ENCODE results near the gene TAF11L13. TPM values are rescaled to one million over a fixed set of nuclear protein-coding genes. Genes with fewer than 3 reads are reported as not detected.

Gene TAF11L13
- not detected in 2 replicates for total RNA-seq

DNA sequence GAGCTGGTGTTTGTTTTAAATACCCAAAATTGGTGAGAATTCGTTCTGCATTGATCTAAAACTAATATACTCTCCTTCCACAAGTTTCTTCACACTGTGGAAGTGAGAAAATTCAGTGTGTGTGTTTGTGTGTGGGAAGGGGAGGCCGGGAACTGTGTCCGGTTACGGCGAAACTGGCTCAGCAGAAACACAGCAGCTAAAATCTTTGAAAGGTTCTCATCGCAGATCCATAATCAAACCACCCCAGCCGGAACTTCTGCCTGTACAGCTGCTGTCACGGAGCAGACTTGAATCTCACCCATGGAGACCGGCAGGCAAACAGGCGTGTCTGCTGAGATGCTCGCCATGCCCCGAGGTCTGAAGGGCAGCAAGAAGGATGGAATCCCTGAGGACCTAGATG is at the start of gene TAF11L13:
TSS of gene TAF11L13 (plus strand) at position 301 of the 400 bp plus-strand sequence.

DNA sequence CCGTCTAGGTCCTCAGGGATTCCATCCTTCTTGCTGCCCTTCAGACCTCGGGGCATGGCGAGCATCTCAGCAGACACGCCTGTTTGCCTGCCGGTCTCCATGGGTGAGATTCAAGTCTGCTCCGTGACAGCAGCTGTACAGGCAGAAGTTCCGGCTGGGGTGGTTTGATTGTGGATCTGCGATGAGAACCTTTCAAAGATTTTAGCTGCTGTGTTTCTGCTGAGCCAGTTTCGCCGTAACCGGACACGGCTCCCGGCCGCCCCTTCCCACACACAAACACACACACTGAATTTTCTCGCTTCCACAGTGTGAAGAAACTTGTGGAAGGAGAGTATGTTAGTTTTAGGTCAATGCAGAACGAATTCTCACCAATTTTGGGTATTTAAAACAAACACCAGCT is 46.2 kb upstream of the TAF11L13 start, which contains the start of gene TAF11L7:
TSS of gene TAF11L7 (minus strand) at position 101 of the 400 bp plus-strand sequence.

DNA sequence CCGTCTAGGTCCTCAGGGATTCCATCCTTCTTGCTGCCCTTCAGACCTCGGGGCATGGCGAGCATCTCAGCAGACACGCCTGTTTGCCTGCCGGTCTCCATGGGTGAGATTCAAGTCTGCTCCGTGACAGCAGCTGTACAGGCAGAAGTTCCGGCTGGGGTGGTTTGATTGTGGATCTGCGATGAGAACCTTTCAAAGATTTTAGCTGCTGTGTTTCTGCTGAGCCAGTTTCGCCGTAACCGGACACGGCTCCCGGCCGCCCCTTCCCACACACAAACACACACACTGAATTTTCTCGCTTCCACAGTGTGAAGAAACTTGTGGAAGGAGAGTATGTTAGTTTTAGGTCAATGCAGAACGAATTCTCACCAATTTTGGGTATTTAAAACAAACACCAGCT is 41.0 kb upstream of the TAF11L13 start, which contains the start of gene TAF11L8:
TSS of gene TAF11L8 (minus strand) at position 101 of the 400 bp plus-strand sequence.

DNA sequence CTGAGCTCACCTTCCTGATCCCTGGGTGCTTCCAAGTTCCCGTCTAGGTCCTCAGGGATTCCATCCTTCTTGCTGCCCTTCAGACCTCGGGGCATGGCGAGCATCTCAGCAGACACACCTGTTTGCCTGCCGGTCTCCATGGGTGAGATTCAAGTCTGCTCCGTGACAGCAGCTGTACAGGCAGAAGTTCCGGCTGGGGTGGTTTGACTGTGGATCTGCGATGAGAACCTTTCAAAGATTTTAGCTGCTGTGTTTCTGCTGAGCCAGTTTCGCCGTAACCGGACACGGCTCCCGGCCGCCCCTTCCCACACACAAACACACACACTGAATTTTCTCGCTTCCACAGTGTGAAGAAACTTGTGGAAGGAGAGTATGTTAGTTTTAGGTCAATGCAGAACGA is 37.6 kb upstream of the TAF11L13 start, which contains the start of gene TAF11L9:
TSS of gene TAF11L9 (minus strand) at position 140 of the 400 bp plus-strand sequence.

DNA sequence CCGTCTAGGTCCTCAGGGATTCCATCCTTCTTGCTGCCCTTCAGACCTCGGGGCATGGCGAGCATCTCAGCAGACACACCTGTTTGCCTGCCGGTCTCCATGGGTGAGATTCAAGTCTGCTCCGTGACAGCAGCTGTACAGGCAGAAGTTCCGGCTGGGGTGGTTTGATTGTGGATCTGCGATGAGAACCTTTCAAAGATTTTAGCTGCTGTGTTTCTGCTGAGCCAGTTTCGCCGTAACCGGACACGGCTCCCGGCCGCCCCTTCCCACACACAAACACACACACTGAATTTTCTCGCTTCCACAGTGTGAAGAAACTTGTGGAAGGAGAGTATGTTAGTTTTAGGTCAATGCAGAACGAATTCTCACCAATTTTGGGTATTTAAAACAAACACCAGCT is 34.2 kb upstream of the TAF11L13 start, which contains the start of gene TAF11L10:
TSS of gene TAF11L10 (minus strand) at position 101 of the 400 bp plus-strand sequence.

DNA sequence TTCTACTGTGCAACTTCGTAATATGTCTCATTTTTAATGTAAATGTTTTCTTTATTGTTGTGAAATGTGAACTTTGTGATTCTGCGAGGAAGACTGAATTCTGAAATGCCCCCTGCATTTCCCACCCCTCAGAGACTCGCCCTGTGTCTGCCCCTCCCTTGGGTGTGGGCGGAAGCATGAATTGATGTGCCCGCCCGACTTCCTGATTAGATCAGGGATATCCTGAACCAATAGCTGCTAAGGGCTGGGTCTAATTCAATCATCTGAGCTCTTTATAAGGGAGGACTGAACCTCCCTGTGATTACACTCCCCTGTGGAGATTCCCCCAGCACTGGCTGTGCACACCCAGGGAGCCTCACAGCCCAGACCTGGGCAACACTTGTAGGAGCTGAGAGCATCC is 28.0 kb upstream of the TAF11L13 start, which contains the start of gene TAF11L11:
TSS of gene TAF11L11 (plus strand) at position 304 of the 400 bp plus-strand sequence.

DNA sequence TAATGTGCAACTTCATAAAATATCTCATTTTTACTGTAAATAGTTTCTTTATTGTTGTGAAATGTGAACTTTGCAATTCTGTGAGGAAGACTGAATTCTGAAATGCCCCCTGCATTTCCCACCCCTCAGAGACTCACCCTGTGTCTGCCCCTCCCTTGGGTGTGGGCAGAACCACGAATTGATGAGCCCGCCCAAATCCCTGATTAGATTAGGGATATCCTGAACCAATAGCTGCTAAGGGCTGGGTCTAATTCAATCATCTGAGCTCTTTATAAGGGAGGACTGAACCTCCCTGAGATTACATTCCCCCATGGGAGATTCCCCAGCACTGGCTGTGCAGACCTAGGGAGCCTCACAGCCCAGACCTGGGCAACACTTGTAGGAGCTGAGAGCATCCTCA is 21.8 kb upstream of the TAF11L13 start, which contains the start of gene TAF11L12:
TSS of gene TAF11L12 (plus strand) at position 301 of the 400 bp plus-strand sequence.

DNA sequence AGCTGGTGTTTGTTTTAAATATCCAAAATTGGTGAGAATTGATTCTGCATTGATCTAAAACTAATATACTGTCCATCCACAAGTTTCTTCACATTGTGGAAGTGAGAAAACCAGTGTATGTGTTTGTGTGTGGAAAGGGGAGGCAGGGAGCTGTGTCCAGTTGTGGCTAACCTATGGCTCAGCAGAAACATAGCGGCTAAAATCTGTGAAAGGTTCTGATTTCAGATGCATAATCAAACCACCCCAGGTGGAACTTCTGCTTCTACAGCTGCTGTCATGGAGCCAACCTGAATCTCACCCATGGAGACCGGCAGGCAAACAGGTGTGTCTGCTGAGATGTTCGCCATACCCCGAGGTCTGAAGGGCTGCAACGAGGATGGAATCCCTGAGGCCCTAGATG is 2.3 kb downstream of the TAF11L13 start, which contains the start of gene TAF11L14:
TSS of gene TAF11L14 (plus strand) at position 301 of the 400 bp plus-strand sequence.

Other genes starting within 250 kb of the TAF11L13 start
- not detected in 2 replicates for gene TAF11L2, start 133.9 kb upstream of the TAF11L13 start, total RNA-seq
- not detected in 2 replicates for gene TAF11L3, start 113.7 kb upstream of the TAF11L13 start, total RNA-seq
- not detected in 2 replicates for gene TAF11L4, start 110.3 kb upstream of the TAF11L13 start, total RNA-seq
- not detected in 2 replicates for gene TAF11L5, start 106.9 kb upstream of the TAF11L13 start, total RNA-seq
- not detected in 2 replicates for gene TAF11L6, start 103.4 kb upstream of the TAF11L13 start, total RNA-seq
- not detected in 2 replicates for gene TAF11L7, start 46.3 kb upstream of the TAF11L13 start, total RNA-seq
- gene TAF11L8, start 41.1 kb upstream of the TAF11L13 start, total RNA-seq = not detected in 2 replicates
- not detected in 2 replicates for gene TAF11L9, start 37.7 kb upstream of the TAF11L13 start, total RNA-seq
- not detected in 2 replicates for gene TAF11L10, start 34.3 kb upstream of the TAF11L13 start, total RNA-seq
- gene TAF11L11, start 27.9 kb upstream of the TAF11L13 start, total RNA-seq = not detected in 2 replicates
- not detected in 2 replicates for gene TAF11L12, start 21.7 kb upstream of the TAF11L13 start, total RNA-seq
- gene TAF11L14, start 2.4 kb downstream of the TAF11L13 start, total RNA-seq = not detected in 2 replicates